CD4-positive, alpha-beta T cell treated with Interleukin-4 for 4 hours (primary cell): ENCODE data around the gene ATP5PB.

Source experiments
- DNase-seq: peaks from one replicate; pipeline ENCODE4 v3.0.0-alpha.2; 2020

Gene ATP5PB, protein sequence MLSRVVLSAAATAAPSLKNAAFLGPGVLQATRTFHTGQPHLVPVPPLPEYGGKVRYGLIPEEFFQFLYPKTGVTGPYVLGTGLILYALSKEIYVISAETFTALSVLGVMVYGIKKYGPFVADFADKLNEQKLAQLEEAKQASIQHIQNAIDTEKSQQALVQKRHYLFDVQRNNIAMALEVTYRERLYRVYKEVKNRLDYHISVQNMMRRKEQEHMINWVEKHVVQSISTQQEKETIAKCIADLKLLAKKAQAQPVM

DNA sequence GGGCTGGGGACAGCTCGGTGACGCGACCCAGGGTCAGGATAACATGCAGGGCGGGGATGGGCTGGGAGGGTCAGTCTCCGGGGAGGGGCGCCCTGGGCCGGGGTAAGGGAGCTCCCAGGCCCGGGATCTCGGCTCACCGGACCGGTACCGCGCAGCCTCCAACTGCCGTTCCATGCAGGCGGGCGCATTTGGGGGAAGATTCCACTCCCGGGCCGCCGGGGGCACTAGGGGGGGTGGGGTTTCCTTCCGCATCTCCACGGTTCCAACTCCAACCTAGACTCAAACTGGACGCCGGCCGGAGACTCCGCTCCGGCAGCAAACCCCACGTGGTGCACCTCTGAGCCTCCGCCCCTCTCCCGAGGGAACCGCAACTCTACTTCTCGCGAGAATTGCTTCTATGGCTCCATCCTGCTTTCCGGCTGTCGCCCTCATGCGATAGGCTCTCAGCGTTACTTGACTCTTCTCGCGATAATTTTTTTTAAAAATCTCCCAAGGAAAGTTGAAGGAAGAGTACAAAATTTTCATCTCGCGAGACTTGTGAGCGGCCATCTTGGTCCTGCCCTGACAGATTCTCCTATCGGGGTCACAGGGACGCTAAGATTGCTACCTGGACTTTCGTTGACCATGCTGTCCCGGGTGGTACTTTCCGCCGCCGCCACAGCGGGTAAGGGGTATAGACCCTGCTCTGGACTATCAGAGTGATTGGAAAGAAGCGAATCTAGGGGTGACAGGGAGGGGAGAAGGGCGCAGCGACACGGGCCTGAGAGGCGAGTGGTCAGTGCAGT lies at the start of gene ATP5PB, which contains the start of gene WDR77:
ATP5PB (plus strand) TSS at position 547 of the 785 bp plus-strand sequence; CDS start at position 625, 78 bp downstream.
WDR77 (minus strand) TSS at position 339 of the 785 bp plus-strand sequence; CDS start at position 252, 87 bp downstream.
- DNase-seq = peak; percentile 99

DNA sequence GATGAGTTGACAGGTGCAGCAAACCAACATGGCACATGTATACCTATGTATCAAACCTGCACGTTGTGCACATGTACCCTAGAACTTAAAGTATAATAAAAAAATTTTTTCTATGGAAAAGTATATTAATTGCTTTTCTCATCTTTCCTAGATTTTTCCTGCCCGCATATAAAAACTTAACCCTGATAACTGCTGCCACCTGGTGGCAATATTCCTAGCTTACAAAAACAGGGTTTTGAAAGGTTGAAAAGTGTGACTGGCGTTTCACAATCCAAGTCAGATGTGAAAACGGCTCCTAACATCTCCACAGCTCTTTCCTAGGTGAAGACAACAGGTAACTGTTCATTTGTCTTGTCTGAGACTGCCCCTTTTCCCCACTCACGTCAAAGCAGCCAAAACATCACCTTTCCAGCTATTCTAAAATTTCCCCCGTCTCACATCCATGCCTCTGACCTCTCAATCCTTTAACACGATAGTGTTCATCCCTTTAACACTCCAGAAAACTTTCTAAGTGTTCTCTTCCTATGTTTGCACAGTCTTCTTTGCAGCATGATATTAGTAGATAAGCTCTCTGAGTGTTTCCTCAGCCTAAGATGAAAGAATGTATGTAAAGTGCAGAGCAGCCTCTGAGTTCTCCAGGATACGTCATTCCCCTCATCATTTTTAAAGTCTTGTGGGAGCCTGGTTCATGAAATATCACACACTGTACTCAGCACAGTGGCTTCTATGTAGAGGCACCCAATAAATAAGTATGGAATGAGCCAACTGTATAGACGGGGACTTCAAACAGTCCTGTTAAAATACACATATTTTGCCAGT lies 49.3 kb upstream of the ATP5PB start:
- DNase-seq = peak; percentile 38

DNA sequence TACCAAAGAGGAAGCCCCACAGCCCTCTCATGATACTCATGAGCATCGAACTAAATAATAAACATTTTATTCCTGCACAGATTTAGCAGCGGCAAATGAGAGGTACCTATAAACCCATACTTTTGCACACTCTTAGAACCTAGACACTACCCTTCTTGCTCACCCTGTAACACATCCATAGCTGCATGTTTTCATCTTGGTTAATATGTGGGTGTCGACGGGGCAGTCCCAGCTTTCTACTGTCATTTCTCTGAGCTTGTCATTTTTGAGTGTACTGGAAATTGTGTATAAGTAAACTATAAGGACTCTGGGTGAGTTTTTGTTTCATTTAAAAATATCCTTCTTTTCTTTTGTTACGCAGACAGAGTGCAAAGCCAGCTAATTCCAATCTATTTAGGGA lies 47.2 kb upstream of the ATP5PB start:
- no peak for DNase-seq

DNA sequence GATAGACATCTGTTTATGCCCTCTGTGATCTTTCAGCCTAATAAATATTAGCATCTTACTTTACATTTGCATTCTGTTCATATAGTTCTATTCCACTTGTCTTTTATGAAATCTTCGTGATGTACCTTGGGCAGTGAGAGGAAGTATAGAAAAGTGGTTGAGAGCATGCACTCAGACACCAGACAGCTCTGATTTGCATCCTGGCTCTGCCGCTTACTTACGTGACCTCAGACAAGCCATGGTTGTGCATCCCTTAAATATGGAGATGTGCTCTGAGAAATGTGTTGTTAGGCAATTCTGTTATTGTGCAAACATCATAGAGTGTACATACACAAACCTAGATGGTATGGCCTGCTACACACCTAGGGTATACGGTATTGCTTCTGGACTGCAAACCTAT lies 44.7 kb upstream of the ATP5PB start:
- DNase-seq = no peak

DNA sequence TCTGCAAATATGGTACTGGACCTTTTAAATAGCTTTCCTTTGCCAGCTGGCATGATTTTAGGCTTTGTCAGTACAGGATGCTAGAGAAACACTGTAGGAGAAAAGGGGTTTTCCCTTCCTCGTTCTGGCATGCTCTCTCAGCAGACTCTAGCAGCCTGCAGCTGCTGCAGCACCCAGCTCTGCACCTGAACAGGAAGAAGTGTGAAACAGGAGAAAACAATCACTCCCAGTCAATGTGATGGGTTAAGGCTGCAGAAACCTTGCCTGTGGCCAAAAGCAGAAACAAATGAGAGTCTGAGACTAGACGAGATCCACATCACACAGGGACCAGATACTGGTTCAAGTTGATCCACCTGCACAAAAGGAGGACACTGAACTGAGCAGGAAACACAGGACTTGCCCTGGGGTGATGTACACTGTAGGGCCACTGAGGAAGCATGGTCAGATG lies 42.9 kb upstream of the ATP5PB start:
- peak; percentile 59 for DNase-seq

DNA sequence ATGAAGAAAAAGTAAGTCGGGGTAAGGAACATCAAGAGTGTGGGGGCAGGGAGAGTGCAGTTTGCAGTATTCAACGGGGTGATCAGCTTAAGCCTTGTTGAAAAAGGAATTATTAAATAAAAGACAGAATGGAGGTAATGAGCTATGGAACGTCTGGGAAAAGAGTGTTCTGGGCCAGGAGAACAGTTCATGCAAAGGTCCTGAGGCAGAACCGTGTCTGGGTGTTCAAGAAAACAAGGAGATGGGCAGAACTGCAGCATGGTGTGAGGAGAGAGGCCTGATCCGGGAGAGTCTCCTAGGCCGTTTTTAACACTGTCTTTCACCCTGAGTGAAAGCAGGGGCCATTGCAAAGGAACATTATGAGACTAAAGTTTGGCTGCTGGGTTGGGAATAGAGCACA lies 42.0 kb upstream of the ATP5PB start:
- no peak for DNase-seq

DNA sequence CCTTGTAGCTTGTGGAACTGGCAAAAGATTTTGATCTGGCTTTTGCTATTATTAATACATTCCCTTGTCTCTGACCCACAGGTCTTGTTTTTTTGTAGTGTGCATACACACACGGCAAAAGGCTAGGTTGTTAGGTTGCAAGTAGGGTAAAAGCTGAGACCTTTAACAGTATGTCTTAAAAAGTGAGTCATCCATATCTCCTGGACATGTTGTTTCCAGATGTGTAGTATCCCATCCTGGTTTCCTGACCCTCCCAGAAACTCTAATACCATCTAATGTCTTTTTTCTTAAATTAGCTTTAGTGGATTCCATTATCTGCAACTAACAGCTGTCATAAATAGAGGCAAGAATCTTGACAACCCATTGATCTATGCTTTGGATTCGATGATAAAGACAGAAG lies 36.4 kb upstream of the ATP5PB start:
- no peak for DNase-seq

DNA sequence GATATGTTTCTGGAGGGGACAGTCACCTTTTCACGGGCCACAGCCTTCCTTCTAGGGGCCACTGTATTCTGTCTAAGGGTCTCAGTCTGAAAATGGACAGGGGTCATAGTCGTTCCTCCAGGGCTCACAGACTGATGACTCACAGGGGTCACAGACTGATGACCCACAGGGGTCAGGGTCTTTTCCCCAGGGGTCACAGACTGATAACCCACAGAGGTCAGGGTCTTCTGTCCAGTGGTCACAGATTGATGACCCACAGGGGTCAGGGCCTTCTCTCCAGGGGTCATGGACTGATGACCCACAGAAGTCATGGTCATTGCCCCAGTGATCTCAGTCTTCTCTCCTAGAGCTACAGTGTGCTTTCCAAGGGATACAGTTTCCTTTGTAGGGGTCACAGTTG lies 34.5 kb upstream of the ATP5PB start:
- DNase-seq = no peak

DNA sequence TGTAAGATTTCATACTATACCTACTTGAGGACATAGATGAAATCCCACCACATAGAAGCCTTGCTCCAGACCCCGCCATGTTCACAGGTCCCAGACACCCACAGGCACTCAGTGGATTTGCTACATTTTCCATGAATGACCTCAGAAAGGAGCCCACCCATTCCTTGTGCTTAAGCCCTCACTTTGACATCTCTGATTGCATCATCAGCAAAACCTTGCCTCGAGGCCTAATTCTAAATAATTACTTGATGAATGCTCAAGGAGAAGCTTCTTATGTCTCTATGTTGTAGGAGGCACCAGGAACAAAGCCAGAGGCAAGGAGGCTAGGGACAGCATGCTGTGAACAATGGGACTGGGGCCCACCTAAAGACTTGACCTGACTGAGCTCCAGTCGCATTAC lies 33.8 kb upstream of the ATP5PB start:
- no peak for DNase-seq

DNA sequence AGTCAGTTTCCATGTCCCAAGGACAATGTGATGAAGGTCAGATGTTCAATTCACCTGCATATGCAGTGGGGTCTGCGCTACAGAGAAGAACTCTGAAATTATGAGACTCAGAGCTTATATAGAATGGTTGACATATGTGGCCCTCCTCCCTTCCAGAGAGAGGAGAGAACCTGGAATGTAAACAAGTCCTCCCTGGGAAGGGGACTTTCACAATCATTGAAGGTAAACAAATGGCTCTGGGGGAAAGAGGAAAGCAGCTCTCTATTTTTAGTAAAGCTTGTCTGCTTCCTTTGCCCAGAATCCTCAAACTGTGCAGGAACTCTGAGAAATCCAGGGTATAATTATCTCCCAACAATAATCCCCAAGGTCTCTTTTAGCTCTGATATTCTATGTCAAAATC lies 31.5 kb upstream of the ATP5PB start:
- no peak for DNase-seq

DNA sequence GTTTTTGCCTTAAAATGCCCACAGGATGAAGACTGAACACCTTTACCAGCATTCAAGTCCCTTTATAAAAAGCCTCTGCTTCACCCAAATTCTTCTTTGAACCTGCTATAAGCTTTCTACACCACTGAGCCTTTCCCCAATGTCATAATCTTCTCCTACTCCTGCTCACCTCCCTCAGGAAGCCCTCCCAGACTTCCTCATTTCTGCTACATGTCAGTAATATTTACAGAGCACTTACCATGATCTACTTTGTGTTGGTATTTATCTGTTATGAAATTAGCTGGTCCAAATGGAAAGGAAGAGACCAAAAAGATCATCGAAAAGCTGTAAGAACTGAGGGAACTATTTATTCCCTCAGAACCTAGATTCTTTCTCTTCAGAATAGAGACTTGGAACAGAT lies 30.2 kb upstream of the ATP5PB start:
- no peak for DNase-seq

DNA sequence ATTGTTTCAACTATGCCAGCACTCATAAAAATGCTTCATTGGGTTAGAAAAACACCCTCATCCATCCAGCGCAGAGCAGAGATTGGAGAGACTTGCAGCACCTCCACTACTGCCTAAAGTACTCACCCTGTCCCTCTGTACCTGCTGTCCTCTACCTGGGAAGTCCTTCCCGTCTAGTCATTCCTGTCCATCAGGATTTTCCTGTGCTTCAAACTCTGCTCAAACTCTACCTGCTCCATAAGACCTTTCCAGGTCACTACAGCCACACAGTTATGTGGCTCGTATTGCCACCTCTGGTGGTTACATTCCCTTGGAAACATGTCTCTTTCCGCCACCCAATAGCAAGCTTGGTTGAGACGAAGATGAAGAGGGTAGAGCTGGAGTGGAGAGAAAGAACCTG lies 28.9 kb upstream of the ATP5PB start:
- no peak for DNase-seq

DNA sequence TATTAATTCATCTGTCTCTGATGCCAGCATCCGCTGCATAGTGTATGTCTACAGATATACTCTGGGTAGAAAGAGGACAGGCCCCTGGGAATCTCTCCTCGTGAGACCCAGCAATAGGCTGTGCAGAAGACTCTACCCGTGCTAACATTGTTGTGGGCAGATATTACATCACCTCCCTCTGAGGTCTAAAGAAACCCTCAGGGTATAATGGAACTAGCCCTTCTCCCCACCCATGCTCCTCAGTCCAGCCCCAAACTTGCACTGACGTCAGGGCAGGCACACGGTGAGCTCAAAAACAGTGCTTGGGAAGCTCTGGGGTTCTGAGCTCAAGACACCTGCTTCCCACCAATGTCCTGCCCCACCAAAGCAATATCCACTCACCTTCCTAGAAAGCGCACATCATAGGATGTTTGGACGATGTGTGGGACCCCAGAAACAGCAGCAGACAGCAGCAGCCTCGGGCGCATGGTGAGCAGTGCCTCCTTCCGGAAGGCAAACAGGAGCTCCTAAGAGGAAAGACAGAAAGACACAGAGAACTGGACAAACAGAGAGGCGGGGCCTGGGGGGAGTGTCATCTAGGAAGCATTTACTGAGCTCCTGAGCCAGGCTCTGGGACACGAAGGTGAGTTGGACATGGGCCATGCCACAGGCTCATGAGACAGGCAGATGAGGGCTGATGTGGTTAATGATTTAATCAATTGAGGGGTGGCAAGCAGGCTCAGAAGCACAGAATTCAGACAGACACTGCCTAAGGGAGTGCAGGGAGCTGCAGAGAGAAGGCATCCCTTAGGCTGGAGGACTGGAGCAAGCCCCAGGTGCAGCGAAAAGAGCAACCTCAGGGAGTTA lies 26.5 kb upstream of the ATP5PB start:
- DNase-seq = no peak

DNA sequence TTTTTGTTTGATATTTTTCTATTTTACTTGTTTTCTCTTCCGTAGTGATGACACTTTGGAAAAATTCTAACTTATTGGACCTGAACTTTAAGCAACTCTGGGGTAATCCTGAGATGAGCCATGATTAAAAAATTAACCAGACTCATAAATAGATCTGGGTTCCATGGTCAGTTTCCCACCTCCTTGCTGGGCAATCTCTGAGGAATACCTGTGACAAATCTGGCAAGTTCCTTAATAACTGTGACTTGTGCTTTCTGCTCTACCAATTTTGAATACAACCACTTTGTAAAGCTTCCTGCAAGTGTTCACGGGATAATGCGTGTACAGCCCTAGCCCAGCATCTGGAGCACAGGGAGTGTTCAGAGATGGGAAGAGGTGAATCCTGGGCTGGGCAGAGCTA lies 25.0 kb upstream of the ATP5PB start:
- no peak for DNase-seq

DNA sequence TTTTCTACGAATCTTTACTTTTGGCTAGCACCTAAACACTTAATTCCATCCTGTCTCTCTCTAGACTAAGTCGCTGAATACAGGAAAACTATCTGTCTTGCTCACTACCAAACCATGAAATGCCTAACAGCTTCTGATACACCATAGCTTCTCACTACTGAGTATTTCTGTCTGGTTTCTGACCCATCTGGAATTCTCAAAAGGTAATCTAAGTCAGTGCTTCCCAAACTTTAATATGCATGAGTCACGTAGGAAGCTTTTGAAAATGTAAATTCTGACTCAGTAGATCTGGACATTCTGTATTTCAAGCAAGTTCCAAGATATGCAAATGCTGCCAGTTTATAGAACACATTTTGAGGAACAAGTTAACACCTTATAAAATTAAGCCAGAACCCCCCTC lies 12.5 kb upstream of the ATP5PB start:
- DNase-seq = no peak

DNA sequence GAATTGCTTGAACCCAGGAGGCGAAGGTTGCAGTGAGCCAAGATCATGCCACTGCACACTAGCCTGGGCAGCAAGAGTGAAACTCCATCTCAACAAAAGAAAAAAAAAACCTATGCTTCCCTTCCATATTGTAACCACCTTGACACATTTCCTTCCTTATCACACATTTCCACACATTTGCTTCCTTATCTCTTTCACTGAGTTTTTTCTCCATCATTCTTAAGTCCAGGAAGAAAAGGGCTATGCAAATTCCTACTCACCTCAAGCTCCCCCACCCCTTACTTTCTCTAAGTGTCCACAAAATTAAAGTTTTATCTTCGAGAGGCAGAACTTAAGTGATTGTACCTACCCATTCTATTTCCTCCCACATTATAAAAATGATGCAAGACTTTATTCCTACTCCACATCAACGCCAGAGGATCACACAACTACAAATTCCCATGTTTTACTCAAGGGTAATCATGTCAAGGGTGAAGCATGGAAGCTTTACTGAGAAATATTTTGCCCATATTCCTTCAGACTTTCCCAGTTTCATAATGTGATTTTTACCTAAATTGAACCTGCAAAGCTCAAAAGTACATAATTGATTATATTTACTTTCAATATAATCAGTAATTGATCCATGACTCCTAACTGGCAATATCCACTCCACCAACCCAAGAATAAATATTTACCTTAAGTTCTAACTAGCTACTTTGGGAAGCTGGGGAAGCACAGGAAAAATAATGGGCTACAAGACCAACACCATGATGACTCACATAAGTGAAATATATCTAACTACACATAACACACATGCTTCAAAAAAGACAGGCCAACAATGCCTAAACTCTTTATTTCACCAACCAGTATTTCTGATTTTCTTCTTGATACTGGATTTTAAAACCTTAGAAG lies 9.6 kb upstream of the ATP5PB start:
- DNase-seq = no peak

DNA sequence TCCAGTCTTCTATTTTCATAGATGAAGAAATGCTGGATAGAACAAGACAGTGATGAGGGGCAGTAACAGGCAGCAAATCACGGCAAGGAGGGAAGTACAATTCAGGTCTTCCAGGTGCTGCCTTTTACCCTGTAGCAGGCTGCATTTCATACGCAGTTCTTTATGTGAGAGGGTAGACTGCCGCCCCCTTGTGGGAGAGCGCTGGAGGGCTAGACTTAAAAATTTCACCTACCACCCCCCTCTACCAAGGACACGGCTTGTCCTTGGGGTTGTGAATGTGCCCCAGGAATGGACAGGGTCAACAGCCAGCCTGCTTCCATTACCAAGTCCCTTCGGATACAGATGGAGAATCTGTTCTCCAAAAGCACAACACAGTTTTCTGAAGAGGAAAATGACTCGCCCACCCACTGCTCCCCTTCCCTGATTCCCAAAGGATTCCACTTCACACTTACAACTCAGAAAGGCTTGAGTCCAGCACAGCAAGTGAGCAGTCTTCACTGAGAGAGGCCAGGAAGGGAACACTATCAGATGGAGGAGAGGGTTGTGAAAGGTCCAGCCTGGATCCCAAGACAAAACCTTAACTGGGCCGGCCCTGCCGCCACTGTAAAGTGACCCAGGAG lies 7.6 kb upstream of the ATP5PB start:
- DNase-seq = peak; percentile 61

DNA sequence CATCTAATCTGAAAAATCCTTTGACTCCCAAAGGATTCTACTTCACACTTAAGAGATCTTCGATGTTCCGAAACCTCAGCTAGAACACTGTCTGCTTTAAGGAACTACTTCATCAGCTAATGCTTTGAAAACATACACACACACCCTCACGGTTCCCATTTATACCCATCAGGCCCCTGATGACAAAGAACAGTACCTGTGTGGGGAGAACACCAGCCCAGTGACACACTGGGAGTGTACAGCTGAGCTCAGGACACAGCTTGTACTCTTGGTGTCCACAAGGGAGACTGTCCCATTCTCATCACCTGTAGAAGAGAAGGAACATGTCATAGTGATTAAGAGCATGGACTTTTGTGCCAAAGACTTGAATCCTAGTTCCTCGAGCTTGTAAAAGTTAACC lies 6.8 kb upstream of the ATP5PB start:
- no peak for DNase-seq

DNA sequence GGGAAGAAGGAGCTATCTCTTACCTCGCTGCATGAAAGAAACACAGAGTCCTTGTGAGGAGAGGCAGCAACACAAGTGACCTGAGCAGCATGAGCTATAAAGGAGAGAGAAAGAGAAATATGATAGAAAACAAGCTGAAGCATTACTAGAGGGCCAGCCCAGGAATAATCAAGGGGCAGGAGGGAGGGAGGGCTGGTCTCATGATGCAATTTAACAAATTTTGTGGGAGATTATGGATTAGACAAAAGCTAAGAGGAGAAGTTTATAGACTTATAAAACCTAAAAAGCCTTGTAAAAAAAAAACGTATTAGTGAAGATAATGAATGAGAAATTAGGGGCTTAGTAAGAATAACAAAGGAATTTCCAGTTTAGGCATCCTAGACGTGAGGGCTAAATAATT lies 5.2 kb upstream of the ATP5PB start:
- DNase-seq = no peak

DNA sequence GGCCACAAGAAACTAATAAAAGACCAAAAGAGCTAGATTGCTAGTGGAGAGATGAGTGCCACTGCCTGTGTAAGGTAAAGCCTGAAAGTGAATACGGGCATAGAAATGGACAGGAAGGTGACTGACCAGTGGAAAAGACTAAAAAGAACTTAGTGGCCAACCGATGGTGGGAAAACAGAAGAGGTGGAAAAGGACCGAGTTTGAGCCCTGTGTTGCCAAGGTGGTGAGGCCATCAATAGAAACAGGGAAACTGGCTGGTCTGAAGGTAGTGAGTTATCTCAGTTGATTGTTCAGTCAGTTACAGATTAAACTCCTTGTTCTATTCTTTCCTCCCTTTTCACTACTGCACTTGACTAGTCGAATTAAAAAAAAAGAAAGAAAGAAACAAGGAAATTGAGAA lies 2.7 kb upstream of the ATP5PB start:
- DNase-seq = no peak
